ENCODE results near the gene PDGFRB.

- TF ChIP-seq CTCF (tag by site-specific recombination; IDR thresholded peaks at IDR 0.05) (no peak), ZNF704 (tag by site-specific recombination; IDR thresholded peaks at IDR 0.05) (no peak), ZNF416 (tag by site-specific recombination; IDR thresholded peaks at IDR 0.05) (no peak), TCF7L2 (IDR thresholded peaks at IDR 0.05; ENCODE audit: borderline replicate concordance, low read depth, low read length) (no peak), ZNF561 (tag by site-specific recombination; IDR thresholded peaks at IDR 0.05; ENCODE audit: borderline replicate concordance) (no peak), ZBTB17 (tag by site-specific recombination; IDR thresholded peaks at IDR 0.05) (no peak), BCL11B (tag by site-specific recombination; IDR thresholded peaks at IDR 0.05; ENCODE audit: low read depth) (no peak), ZNF513 (tag by site-specific recombination; IDR thresholded peaks at IDR 0.05) (no peak), SALL2 (tag by site-specific recombination; IDR thresholded peaks at IDR 0.05; ENCODE audit: borderline replicate concordance) (no peak), ZNF121 (tag by site-specific recombination; IDR thresholded peaks at IDR 0.05) (no peak), SP7 (tag by site-specific recombination; IDR thresholded peaks at IDR 0.05) (no peak)
- TF ChIP-seq, protein P1, sequence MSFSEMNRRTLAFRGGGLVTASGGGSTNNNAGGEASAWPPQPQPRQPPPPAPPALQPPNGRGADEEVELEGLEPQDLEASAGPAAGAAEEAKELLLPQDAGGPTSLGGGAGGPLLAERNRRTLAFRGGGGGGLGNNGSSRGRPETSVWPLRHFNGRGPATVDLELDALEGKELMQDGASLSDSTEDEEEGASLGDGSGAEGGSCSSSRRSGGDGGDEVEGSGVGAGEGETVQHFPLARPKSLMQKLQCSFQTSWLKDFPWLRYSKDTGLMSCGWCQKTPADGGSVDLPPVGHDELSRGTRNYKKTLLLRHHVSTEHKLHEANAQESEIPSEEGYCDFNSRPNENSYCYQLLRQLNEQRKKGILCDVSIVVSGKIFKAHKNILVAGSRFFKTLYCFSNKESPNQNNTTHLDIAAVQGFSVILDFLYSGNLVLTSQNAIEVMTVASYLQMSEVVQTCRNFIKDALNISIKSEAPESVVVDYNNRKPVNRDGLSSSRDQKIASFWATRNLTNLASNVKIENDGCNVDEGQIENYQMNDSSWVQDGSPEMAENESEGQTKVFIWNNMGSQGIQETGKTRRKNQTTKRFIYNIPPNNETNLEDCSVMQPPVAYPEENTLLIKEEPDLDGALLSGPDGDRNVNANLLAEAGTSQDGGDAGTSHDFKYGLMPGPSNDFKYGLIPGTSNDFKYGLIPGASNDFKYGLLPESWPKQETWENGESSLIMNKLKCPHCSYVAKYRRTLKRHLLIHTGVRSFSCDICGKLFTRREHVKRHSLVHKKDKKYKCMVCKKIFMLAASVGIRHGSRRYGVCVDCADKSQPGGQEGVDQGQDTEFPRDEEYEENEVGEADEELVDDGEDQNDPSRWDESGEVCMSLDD (tag by site-specific recombination; IDR thresholded peaks at IDR 0.05), result no peak
These were observed 40.8 kb downstream of the PDGFRB start for GRCh38 chr5:150114773-150115408.

Data from HEK293 (cell line).